HG02970 (cell line): ENCODE results near the gene NKD1.

Experiments
- ATAC-seq: cut with Tn5 transposase; IDR thresholded peaks from one replicate; pipeline ENCODE4 v1.9.1; 2021; ENCODE audit warnings: mild to moderate bottlenecking, moderate library complexity, moderate number of reproducible peaks; ENCODE audit not compliant: unreplicated experiment, low FRiP score

Gene NKD1

GRCh38 chr16:50596762-50597450 is 48.7 kb downstream of the NKD1 start:
- no peak for ATAC-seq

GRCh38 chr16:50597563-50598255 is 49.5 kb downstream of the NKD1 start:
- ATAC-seq = no peak

GRCh38 chr16:50598256-50598894 is 50.2 kb downstream of the NKD1 start:
- no peak for ATAC-seq

- ATAC-seq = no peak
Observed at GRCh38 chr16:50598936-50599361, 50.8 kb downstream of the NKD1 start.

- ATAC-seq = no peak
Observed at GRCh38 chr16:50599494-50599893, 51.3 kb downstream of the NKD1 start.

DNA sequence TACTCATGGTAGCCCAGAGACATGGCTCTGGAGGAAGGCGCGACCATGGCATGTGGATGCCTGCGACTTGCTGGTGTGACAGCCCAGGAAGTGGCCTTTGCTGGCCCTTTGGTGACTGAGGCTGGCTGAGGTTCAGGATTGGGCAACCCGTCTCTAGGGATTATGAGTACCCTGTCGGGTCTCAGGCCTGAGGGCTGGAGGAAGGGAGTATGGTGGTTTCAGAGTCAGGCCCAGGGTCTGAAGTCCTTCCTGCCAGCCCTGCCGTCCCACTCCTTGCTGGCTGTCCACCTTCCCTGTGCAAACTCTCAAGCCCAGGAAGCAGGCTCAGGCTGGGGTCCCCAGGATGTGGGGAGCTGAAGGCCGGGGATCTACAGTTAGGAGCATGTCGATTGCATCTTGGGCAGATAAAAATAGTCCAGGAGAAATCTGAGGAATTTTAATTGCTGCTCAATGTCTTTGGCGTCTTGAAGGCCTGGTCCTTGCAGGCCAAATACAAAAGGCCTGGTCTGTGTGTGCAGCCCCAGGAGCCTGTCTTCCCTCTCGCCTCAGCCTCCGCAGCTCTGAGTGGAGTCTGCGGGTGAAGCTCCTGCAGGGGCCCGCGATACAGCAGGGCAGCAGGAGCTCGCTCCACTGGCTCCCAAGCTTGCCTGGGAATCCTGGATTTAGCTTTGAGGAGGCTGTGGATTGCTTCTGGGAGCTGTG is 52.5 kb downstream of the NKD1 start:
- no peak for ATAC-seq

- no peak for ATAC-seq
Observed at GRCh38 chr16:50601341-50601740, 53.1 kb downstream of the NKD1 start.

DNA sequence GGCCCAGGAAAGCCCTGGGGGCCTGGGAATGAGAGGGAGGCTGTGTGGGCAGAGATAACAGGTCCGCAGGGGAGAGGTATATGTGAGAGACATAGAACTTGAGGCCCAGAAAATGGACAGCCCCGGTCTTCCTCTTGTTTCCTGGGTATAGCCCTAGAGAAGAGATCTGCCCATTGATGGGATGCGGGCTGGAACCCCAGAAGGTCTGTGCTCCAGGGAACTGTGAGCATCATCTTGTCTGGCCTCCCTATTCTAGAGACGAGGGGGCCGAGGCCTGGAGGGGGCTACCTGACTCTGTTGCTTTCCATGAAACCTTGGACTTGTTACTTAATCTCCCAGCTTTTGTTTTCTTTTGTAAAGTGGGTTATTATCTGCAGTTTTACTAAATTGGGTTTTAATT is 53.9 kb downstream of the NKD1 start:
- no peak for ATAC-seq

DNA sequence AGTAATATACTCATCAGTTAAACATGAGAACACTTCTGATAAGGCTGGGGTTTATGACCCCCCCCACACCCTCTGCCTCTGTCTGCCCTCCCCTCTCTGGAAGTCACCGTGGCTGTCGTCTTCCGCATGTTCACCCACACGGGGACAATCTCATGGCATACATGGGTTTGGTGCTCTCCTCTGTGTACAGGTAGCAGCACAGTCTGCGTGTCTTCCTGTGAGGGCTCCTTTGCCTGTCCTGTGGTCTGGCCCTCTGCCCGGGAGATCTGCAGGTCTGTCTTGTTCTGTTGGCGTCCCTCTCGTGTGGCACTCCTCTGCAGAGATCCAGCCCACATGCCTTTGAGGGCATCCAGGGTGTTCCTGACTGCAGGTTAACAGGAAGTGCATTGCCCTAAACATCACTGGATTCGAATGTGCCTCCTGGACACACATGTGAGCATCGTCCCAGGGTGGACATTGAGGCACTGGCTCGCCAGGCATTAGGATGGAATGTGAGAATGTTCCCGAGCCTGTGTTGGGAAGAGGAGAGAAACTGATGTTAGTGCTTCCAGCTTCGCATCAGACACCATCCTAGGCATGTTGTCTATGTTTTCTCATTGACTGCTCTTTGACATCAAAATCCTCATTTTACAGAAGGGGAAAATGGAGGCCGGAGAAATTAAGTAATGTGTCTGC is 54.5 kb downstream of the NKD1 start:
- no peak for ATAC-seq

- no peak for ATAC-seq
Observed at GRCh38 chr16:50603206-50604064, 55.2 kb downstream of the NKD1 start.

GRCh38 chr16:50604065-50604418 is 55.8 kb downstream of the NKD1 start:
- ATAC-seq = no peak

- no peak for ATAC-seq
Observed at GRCh38 chr16:50604610-50605009, 56.4 kb downstream of the NKD1 start.

- ATAC-seq = no peak
Observed at GRCh38 chr16:50605733-50606430, 57.7 kb downstream of the NKD1 start.

GRCh38 chr16:50606431-50607050 is 58.3 kb downstream of the NKD1 start:
- ATAC-seq = no peak

- no peak for ATAC-seq
Observed at GRCh38 chr16:50607051-50607431, 58.8 kb downstream of the NKD1 start.

GRCh38 chr16:50607447-50607846 is 59.3 kb downstream of the NKD1 start:
- no peak for ATAC-seq

DNA sequence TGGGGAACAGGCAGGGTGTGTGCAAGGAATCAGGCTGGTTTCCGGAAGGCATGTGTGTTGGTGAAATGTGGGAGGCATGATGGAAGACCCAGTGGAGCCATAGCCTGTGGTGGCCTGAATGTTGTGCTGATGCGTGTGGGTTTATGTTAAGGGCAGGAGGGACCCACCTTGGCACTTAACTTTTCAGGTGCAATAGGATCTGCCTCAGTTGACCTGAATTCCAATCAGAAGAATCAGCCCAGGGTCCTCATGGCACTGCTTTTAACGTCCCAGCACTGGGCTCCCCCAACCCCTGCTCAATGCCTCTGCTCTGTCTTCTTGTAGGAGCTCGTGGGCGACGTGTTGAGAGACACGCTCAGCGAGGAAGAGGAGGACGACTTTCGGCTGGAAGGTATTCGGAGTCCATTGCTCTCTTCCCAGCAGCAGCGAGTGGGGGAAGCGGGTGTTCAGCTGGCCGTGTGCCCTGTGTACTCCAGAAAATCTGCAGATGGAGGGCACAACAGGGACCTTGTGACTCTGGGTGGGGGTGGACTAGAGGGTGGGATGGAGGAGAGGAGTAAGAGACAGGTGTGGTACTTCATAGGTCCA is 59.9 kb downstream of the NKD1 start:
- ATAC-seq = no peak

- ATAC-seq = no peak
Observed at GRCh38 chr16:50609049-50609448, 60.9 kb downstream of the NKD1 start.
